GM21529 (cell line): Measurements from ENCODE around the gene KCNQ1OT1.

Experiments used
- ATAC-seq: cut with Tn5 transposase; IDR thresholded peaks from one replicate; pipeline ENCODE4 v1.9.1; 2021; ENCODE audit not compliant: unreplicated experiment

The KCNQ1OT1 gene

DNA sequence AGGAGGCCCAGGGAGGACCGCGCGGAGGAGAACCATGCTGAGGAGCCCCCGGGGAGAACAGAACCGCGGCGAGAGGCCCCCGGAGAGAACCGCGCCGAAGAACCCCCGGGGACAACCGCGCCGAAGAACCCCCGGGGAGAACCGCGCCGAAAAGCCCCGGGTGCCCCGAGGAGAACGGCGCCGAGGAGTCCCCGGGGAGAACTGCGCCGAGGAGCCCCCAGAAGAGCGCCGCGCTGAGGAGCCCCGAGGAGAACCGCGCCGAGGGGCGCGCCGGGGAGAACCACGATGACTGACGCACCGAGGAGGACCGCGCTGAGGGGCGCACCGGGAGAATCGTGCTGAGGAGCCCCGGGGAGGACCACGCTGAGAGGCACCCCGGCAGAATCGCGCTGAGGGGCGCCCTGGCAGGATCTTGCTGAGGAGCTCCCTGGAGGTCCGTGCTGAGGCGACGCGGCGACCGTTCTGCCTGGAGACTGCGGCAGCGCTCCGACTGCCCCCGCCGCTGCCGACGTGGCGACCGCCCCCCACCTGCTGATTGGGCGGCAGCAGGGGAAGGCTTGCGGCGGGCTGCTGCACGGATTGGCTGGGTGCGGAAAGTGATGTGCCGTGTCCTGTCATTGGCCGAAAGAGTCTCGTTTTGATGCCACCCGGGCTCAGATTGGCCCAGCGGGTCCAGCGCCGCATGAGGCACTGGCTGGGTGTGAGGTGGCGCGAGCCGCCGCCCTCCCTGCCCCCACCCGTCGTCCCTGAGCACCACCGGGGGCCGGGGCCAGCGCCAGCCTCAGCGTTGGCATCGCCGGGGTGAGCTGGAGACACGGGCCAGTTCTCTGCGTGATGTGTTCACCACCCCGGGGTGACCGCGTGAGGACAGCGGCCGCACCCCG lies at the start of gene KCNQ1OT1:
TSS of gene KCNQ1OT1 (minus strand) at position 464 of the 884 bp plus-strand sequence.
- peak; percentile 88 for ATAC-seq

DNA sequence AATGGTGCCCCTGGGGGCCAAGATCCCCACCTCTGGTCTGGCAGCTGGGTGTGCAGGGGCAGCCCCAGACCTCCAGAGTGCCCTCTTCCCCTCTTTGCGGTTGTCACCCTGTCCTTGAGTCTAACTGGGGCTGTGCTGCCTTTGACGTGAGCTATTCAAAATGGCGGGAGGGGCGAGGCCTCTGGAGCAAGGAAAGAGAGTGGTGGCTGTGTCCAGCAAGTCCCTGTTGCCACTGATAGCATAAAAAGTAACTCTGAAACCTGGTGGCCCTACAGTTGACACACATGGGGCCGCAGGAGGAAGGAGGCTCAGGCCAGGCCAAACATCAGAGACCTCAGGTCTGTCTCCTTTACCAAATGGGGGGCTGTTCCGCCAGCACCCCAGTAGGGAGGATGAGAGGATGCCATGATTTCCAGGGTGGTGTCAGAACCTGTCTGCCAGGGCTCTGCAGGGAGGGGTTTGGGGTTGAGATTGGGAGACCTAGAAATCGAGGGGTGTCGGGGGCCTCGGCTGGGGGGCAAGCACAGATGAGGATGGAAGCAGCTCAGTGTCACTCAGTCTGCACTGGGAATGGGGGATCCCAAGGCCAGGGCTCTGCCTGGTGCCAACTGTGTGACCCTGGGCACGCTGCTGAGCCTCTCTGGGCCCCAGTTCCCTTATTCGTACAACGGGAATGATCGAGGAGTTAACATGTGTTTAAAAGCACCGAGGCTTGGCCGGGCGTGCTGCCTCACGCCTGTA lies 49.2 kb upstream of the KCNQ1OT1 start:
- ATAC-seq = no peak

DNA sequence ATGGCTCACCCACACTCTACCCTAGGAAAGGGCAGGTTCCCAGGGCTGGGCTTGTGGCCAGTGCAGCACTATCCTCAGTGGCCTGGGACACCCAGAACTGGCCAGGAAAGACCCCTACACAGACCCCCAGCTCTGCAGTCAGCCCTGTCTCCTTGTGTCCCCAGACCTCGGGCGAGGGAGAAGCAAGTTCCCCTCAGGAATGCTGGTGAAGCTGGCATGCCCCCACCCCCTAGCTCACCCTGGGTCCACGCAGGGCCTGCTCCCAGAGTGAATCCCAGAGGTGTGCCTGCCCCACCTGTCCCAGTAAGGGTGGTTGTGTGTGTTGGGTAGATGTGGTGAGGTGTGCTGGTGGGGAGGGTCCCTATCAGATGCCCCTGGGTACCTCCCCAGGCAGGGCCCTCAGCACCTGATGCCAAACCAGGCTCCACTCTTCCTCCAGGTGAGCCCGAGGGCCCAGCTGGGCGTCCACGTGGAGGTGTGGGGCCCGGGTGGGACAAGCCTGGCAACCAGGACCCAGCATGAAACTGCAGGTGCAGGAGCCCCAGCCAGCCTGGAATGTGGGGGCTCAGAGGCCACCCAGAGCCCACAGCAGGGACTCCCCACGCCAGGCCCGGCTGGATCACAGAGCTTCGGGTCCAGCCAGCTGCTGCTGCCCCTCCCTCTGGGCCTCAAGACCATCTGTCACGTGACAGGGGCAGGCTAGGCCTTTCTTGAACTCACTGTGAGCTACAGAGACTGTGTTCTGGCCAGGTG lies 48.4 kb upstream of the KCNQ1OT1 start:
- ATAC-seq = no peak

DNA sequence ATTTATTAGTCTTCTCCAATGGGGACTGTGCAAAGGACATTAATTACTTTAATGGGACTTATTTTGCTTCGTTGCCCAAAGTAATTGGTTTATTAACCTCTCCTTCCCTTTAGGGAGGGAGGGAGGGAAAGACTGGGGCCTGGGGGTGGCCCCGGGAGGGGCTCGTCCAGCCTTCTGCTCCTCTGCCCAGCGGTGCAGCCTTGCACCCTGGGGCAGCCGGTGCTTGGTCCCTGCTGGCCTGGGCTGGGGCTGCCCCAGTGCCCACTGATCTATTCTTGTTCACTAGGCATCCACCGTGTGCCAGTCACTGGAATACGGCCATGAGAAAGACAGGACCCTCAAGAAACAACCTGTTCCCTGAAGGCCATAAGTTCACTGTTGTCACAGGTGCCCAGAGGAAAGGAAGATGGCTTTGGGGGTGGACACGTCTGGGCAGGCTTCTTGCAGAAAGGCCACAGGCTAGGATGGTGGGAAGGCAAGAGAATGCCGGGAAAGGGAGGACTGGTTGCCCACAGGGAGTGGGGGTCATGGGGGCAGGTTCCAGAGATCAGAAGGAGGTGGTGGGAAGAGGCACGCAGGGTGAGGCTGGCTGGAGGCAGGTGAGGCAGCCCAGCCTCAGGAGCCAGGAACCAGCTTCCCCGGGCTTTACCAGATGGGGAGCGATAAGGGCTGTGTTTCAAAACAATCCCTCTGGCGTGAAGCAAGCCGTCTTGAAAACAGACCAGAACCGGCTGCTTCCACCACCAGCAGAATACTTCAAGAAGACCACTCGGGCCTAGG lies 47.6 kb upstream of the KCNQ1OT1 start:
- ATAC-seq = no peak

DNA sequence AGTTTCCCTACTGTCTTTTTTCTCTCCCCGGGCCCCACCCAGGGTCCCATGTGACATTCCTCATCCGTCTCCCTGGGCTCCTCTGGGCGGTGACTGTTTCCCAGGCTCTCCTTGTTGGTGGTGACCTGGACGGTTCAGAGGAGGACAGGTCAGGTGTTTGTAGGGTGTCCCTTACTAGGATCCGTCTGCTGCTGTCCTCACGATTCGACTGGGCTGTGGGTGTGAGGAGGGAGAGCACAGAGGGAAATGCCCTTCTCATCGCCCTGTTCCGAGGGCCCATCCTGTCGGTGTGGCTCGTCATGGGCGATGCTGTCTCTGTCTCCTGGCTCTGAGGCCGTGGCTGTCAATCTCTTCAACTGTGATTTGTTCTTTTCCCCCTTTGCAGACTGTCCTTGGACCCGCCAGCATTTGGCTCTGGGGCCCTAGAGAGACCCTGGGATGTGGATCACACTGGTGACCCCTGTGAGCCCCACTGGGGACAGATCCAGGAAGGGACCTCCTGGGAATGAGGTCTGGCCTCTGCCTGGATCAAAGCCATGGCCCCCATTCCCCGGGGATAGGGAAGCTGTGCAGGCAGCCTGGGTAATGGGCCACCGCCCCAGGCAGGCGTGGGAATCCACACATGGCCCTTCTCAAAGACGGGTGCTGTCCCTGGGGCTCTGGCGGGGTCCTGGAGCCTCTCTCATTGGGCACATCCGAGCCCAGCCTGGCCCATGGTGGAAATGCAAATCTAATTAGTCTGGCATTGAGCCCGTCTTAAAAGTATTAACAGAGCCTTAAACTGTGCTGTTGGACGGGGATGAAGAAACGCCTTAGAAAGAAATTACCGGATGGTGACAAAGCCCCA lies 46.8 kb upstream of the KCNQ1OT1 start:
- no peak for ATAC-seq

DNA sequence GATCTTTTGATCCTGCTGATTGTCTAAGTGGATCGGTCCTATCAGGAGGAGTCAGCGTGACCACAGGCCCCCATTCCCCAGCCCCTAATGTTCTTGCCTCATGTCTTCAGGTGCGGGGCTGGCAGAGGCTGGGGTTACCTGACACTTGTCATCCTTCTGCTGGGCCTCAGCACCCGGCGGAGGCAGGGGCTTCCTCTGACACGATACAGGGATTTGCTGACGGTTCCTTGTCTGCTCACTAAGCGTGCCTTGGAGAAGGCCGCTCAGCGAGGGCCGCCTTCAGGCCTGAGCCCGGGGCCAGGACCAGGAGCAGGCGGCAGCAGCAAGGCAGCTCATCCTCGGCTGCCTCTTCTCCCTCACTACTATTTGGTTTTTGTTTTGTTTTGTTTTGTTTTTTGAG lies 45.7 kb upstream of the KCNQ1OT1 start:
- ATAC-seq = no peak

DNA sequence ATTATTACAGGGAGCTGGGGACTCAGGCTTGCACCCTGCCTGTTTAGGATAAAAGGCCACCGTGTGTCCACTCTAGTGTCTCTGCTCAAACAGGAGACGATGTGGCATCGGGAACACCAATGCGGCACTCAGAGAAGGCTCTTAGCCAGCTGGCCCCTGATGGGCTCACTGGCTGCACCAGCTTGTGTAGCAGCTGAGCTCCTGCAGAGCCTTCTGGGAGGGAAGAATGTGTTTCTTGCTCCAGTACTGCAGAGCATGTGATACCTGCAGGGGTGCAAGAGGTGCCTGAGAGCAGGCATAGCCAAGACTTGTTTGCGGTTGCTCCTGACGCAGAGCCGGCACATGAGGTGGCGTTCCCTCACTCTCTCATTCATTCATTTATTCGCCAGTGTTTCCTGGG lies 44.4 kb upstream of the KCNQ1OT1 start:
- no peak for ATAC-seq

DNA sequence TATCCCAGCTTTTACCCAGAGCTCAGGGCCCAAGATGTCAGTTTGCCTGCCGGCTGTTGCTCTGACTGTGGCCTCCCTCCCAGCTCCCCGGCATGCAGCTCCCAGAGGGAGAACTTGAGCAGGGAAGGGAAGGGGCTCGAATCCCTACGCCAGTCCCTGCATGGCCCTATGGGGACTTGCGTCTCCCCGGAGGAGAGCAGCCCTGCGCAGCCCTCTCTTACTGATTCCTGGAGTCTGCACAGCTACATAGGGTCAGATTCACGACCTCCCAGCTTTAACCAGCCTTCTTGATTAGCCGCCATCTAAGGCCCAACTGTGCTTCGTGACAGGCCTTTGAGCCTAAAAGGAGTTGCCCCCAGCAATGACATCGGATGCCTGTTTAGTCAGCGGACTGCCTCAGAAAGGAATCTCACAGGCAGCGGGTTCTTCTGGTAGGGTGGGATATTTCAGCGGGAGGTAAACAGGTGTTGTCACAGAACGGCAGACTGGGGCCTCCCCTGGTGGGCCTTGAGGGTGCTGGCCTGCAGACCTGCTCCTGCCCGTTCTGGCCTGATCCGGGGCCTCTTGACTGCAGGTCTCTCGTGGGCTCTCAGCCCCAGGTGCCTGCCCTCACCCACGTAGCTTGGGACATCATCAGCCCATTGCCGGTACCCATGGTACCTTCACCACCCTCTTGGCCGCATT lies 43.8 kb upstream of the KCNQ1OT1 start:
- no peak for ATAC-seq

DNA sequence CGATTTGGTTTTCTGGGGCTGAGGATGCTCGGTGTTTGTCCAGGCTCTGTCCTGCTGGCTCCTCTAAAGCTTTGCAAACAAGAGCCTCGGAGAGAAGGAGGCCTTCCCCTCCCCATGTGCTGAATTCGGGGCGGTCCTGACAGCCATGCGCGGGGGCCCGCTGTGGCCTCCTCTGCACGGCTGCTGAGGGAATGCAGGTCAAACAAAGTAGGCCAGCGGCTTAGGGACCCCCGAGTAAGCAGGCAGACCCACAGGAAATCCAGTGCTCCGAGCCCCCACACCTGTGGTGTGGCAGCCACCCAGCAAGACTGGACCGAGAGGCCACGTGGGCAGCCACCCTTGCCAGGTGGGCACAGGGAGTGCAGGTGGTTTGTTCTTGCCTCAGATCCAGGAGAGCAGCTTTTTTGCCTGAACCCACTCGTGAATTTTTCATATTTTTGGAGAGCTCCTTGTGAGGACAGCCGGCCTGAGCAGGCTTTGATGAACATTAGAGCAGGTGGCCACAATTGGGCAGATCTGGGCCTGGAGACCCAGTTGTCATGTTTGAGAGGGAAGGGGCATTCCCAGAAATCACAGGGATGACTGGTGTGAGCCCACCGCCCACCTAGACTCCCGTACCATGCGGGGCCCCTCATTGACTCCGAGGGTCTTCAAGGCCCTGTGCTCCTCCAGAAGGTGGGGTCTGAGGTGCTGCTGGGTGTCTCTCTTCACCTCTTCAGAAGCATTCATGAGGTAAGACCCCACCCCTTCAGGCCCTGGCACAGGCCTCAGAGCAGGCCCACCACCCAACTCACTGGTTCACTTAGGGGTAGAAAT lies 43.0 kb upstream of the KCNQ1OT1 start:
- ATAC-seq = no peak

DNA sequence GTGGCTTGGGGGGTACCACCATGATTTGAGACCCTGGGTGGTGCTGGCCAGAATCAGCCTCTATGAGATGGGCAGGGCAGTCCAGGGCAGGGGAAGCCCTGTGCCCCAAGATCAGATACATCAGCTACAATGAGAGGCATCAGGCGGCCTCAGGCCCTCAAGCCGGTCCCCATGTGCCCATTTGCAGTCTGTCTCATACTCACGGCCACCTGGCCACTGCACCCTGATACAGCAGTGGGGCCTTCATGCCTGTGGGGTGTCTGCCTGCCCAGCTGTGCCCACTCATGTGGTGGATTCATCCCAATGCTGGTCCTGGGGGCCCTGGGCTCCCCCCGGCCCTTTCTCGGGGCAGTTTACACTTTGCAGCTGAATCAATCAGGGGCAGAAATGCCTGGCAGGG lies 42.4 kb upstream of the KCNQ1OT1 start:
- no peak for ATAC-seq

DNA sequence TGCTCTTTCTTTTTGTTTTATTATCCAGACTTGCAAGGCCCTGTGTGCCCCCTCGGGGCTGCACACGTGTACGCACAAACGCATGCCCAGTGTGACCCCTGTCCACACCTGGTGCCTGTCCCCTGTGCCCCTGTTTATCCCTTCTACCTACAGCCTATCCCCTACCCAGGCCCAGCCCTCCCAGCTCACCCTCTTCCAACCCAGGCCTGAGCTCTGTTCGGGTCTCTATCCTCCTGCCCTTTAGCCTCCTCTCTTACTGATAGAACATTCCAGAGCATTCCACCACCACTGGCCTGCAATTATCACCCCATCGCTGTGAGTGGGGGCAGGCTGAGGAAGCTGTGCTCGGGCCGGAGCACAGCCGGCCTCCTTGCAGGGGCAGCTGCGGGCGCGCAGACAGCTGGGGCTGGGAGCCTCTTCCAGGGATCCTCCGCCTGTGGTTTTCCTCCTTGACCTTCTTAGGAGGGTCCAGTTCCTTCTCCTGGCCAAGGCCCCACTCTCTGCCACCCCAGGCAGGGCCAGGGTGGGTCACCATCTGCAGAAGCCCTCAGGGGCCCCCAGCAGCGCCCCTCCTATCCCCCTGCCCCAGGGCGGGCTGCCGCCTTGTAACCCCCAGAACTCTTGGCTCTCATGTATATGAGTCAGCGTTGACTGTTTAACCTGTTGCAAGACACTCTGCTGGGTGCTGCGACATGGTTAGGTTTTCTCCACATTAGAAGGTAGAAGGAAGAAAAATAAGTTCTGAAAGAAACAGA lies 41.8 kb upstream of the KCNQ1OT1 start:
- no peak for ATAC-seq

DNA sequence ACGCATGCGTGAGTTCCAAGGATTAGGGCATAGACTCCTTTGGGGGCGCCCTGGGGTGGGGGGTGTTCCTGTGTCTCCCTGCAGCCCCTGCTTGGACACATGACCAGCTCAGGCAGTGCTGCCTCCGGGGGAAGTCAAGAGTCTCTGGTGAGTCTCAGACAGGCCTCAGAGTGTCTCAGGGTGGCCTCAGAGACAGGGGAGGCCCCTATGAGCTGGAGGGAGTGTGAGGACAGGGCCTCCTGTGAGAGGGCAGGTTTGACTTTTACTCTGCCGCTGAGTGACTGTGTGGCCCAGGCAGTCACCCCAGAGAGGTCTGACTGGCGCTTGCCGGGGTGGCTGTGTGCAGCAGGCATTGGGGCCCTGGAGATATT lies 41.2 kb upstream of the KCNQ1OT1 start:
- no peak for ATAC-seq

DNA sequence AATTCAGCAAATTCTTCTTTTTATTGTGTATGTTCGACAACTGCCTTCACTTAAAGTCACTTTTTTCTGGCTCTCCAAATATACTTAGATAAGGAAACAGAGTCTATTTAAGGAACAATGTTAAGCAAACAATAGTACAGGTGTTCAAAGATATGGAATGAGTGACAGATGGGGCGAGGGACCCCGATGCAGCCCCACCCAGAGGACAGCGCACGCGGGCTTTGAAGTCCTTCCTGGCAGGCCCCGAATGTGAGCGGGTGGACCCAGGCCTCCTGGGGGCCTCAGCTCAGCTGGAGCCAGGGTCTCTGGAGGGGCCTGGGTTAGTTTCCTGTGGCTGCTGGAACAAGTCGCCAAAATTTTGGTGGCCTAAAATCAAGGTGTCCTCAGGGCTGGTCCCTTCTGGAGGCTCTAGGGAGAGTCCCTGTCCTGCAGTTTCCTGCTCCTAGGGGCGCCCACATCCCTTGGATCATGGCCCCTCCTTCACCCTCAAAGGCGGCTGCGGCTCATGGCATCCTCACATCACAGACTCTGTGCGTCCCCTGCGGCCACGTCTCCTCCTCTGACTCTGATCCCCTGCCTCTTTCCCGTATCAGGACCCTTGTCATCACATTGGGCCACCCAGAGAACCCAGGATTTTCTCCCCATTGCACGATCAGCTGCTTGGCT lies 40.6 kb upstream of the KCNQ1OT1 start:
- no peak for ATAC-seq

DNA sequence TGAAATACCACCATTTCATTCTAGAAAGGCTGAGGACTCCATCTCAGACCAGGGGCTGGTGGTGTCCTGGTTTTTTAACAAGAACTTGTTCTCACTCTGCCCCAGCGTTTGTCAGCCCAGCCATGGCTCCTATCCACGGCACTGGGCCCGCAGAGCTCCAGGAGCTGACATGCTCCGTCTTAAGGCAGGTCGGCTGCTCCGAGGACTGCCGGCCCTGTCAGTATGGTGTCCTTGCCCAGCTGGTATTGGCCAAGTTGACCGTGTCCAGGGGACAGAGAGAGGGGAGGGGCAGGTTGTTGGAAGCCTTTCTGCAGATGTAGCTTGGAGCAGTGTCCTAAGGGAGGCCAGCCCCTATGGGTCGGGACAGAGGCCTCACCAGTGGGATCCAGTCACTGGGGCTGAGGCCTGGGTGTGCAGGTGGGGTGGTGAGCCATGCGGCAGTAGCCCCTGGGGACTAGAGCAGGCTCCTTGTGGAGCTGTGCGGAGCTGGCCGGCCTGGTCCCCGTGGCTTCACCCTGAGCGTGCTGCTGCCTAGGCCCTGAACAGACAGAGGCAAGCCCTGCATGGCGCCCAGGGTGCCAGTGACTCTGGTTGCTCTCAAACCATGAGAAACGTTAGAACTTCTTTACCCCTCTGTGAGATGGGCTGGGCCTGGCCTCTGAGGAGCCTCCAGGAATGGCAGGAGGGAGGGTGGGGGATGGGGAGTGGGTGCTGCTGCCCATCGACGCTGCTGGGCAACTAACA lies 39.9 kb upstream of the KCNQ1OT1 start:
- ATAC-seq = no peak

DNA sequence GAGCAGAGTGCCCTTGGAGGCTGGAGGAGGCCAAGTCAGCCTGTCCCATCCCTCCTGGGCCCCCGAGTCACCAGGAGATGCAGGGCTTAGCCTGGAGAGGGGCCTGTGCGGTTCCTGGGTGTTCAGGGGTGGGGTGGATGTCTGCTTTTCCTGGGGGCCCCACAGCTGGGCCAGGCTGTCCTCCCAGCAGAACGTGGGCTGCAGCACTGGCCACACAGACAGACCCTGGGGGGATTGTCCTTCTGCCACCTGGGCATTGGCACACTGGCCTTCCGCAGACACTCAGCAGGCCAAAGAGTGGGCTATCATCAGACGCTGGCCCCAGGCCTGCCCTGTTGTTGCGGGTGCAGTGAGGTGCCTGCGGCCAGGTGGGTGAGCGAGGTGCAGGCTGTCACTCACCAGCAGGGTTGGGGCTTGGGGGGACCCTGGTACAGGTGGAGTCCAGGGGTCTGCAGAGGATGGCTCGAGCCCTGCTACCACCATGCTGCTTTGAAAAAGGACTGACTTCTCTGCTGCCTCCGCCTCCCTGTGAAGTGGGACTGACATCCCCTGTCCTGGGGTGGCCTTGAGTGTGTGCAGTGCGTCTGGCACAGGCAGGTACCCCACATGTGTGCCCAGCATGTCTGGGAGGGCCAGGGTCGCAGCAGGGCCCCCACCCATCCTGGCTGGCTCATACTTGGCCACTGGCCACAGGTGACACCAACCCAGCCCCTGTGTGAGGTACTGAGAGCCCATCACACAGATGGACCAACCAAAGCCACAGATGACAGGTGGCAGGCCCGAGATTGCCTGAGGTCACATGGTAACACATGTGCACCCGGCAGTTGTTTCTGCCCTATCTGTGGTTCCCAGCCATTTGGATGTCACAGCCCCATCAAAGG lies 39.0 kb upstream of the KCNQ1OT1 start:
- no peak for ATAC-seq

DNA sequence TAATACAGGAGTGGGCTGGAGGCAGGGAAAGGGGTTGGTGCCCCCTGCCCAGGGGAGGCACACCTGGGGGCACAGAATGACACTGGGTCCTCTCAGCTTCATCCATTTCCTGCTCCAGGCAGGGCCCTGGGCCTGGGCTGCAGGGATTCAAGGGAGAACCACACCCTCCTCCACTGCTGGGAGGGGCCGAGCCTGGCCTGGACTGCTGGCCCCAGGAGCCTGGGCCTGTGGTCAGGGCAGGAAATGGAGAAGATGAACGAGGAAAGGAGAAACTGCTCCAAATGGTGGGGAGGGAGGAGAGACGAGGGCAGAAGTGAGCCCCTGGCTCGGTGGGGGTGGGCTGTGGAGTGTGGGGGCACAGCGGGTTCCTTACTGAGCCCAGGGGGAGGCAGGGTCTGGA lies 38.1 kb upstream of the KCNQ1OT1 start:
- no peak for ATAC-seq
